H9 (cell line): Measurements from ENCODE around the gene OR8B12. TPM values are rescaled to one million over a fixed set of nuclear protein-coding genes. Genes with fewer than 3 reads are reported as not detected.

Experiments used
- DNase-seq: peaks from one replicate; pipeline ENCODE4 v3.0.0-alpha.2; 2017
- H2AFZ ChIP-seq: one replicate; pipeline ENCODE4 v1.6.1; 2013; ENCODE audit warnings: mild to moderate bottlenecking, low read length, control low read depth, moderate library complexity
- H2AK5ac ChIP-seq: 2 replicates; pipeline ENCODE4 v1.6.1; 2013; ENCODE audit warnings: low read length, control low read depth, mixed read lengths; ENCODE audit not compliant: insufficient read length
- H2BK120ac ChIP-seq: one replicate; pipeline ENCODE4 v1.6.1; 2013; ENCODE audit warnings: low read depth, mild to moderate bottlenecking, low read length, control low read depth, inconsistent platforms; ENCODE audit not compliant: poor library complexity, severe bottlenecking
- H2BK12ac ChIP-seq: 2 replicates; pipeline ENCODE4 v1.6.1; 2013; ENCODE audit warnings: low read length, control low read depth, mixed read lengths, low read depth; ENCODE audit not compliant: insufficient read length
- H2BK15ac ChIP-seq: 2 replicates; pipeline ENCODE4 v1.6.1; 2013; ENCODE audit warnings: low read depth, low read length, control low read depth
- H2BK20ac ChIP-seq: one replicate; pipeline ENCODE4 v1.6.1; 2013; ENCODE audit warnings: low read depth, mild to moderate bottlenecking, low read length, control low read depth, inconsistent platforms; ENCODE audit not compliant: poor library complexity, severe bottlenecking
- H2BK5ac ChIP-seq: 2 replicates; pipeline ENCODE4 v1.6.1; 2013; ENCODE audit warnings: low read length, control low read depth, mixed read lengths; ENCODE audit not compliant: insufficient read length
- H3K14ac ChIP-seq: 2 replicates; pipeline ENCODE4 v1.6.1; 2013; ENCODE audit warnings: low read length, control low read depth; ENCODE audit not compliant: insufficient read depth
- H3K18ac ChIP-seq: 2 replicates; pipeline ENCODE4 v1.6.1; 2013; ENCODE audit warnings: low read depth, mild to moderate bottlenecking, mixed read lengths, low read length, control low read depth; ENCODE audit not compliant: insufficient read length
- H3K23ac ChIP-seq: 2 replicates; pipeline ENCODE4 v1.6.1; 2013; ENCODE audit warnings: low read length, control low read depth, mixed read lengths, low read depth; ENCODE audit not compliant: insufficient read length
- H3K23me2 ChIP-seq: 2 replicates; pipeline ENCODE4 v1.6.1; 2013; ENCODE audit warnings: low read depth, mild to moderate bottlenecking, mixed read lengths, low read length, control low read depth; ENCODE audit not compliant: insufficient read length, poor library complexity, severe bottlenecking
- H3K27ac ChIP-seq: 2 replicates; pipeline ENCODE4 v1.5.1; 2013; ENCODE audit warnings: low read length, control low read depth, mixed read lengths, low read depth; ENCODE audit not compliant: insufficient read length
- H3K27me3 ChIP-seq: 2 replicates; pipeline ENCODE4 v1.6.1; 2013; ENCODE audit warnings: low read length, control low read depth, inconsistent platforms; ENCODE audit not compliant: insufficient read depth
- H3K4ac ChIP-seq: 2 replicates; pipeline ENCODE4 v1.6.1; 2013; ENCODE audit warnings: low read depth, mild to moderate bottlenecking, control low read depth, inconsistent platforms, low read length, moderate library complexity
- H3K4me1 ChIP-seq: 2 replicates; pipeline ENCODE4 v1.6.1; 2013; ENCODE audit warnings: low read length, control low read depth, inconsistent platforms; ENCODE audit not compliant: insufficient read depth
- H3K4me2 ChIP-seq: 2 replicates; pipeline ENCODE4 v1.6.1; 2013; ENCODE audit warnings: low read length, control low read depth, mixed read lengths; ENCODE audit not compliant: insufficient read length, insufficient read depth
- H3K56ac ChIP-seq: 2 replicates; pipeline ENCODE4 v1.6.1; 2013; ENCODE audit warnings: low read depth, mild to moderate bottlenecking, mixed read lengths, low read length, control low read depth; ENCODE audit not compliant: insufficient read length
- H3K79me1 ChIP-seq: 2 replicates; pipeline ENCODE4 v1.6.1; 2013; ENCODE audit warnings: low read depth, mild to moderate bottlenecking, moderate library complexity, low read length, control low read depth, inconsistent platforms; ENCODE audit not compliant: insufficient read depth, poor library complexity, severe bottlenecking
- H3K79me2 ChIP-seq: 2 replicates; pipeline ENCODE4 v1.6.1; 2013; ENCODE audit warnings: low read length, control low read depth, inconsistent platforms; ENCODE audit not compliant: insufficient read depth
- H3K9ac ChIP-seq: 2 replicates; pipeline ENCODE4 v1.6.1; 2013; ENCODE audit warnings: low read length, control low read depth, mixed read lengths; ENCODE audit not compliant: insufficient read length; ENCODE audit errors: extremely low read depth
- H3K9me3 ChIP-seq: one replicate; pipeline ENCODE4 v1.6.1; 2013; ENCODE audit warnings: low read depth, low read length, inconsistent platforms; ENCODE audit not compliant: control insufficient read depth
- H3T11ph ChIP-seq: one replicate; pipeline ENCODE4 v1.6.1; 2013; ENCODE audit warnings: mild to moderate bottlenecking, low read length, control low read depth, inconsistent platforms
- H4K20me1 ChIP-seq: one replicate; pipeline ENCODE4 v1.6.1; 2013; ENCODE audit not compliant: control insufficient read depth, insufficient read length, insufficient read depth
- H4K5ac ChIP-seq: 2 replicates; pipeline ENCODE4 v1.6.1; 2013; ENCODE audit warnings: low read depth, mild to moderate bottlenecking, mixed read lengths, low read length, control low read depth; ENCODE audit not compliant: insufficient read length
- H4K8ac ChIP-seq: replicated peaks from 2 replicates; pipeline ENCODE4 v1.6.1; 2013; ENCODE audit warnings: low read length, control low read depth, mixed read lengths, low read depth; ENCODE audit not compliant: insufficient read length
- H4K91ac ChIP-seq: 2 replicates; pipeline ENCODE4 v1.6.1; 2013; ENCODE audit warnings: low read depth, mild to moderate bottlenecking, moderate library complexity, mixed read lengths, low read length, control low read depth; ENCODE audit not compliant: insufficient read length
- H3K27ac Mint-ChIP-seq, 3 experiments: 2 replicates in 2 of 3; 3 replicates in 1 of 3; pipeline ENCODE4 v1.8.0; 2020 to 2021; ENCODE audit warnings: mixed read lengths in 3 of 3, mild to moderate bottlenecking in 1 of 3, moderate library complexity in 1 of 3
- H3K27me3 Mint-ChIP-seq: 2 replicates; pipeline ENCODE4 v1.8.0; 2021; ENCODE audit warnings: low read depth, mild to moderate bottlenecking, moderate library complexity, mixed read lengths
- H3K36me3 Mint-ChIP-seq, 3 experiments: 2 replicates in 2 of 3; 3 replicates in 1 of 3; pipeline ENCODE4 v1.8.0; 2020 to 2021; ENCODE audit warnings: low read depth in 3 of 3, mixed read lengths in 3 of 3; ENCODE audit not compliant: insufficient read depth in 1 of 3
- H3K4me1 Mint-ChIP-seq, 2 experiments: 2 replicates each; pipeline ENCODE4 v1.8.0; 2020; ENCODE audit warnings: mixed read lengths in 2 of 2
- H3K4me3 Mint-ChIP-seq, 2 experiments: 2 replicates in 1 of 2; 3 replicates in 1 of 2; pipeline ENCODE4 v1.8.0; 2020 to 2021; ENCODE audit warnings: mild to moderate bottlenecking in 2 of 2, mixed read lengths in 2 of 2, moderate library complexity in 1 of 2
- H3K9me3 Mint-ChIP-seq, 2 experiments: 2 replicates in 1 of 2; 3 replicates in 1 of 2; pipeline ENCODE4 v1.8.0; 2020; ENCODE audit warnings: mild to moderate bottlenecking in 2 of 2, mixed read lengths in 2 of 2, moderate library complexity in 1 of 2
- CTCF ChIP-seq: fragments of 200-600 bp; sonication (generic); conservative IDR thresholded peaks from 3 replicates; pipeline ENCODE4 v1.8.0; 2021; ENCODE audit warnings: antibody characterized with exemption, mild to moderate bottlenecking
- WGBS: extraction: QIAGEN DNeasy Blood & Tissue Kit; methylation state at CpG from one replicate; pipeline ENCODE4 v1.1.7; 2013; ENCODE audit warnings: missing lambda C conversion rate, low lambda C conversion rate, mixed read lengths; ENCODE audit not compliant: insufficient read length; ENCODE audit errors: extremely low coverage; 5-methylcytosine and 5-hydroxymethylcytosine counted together
- total RNA-seq: library from RNA; stranded (reverse); gene quantifications from 2 replicates; pipeline ENCODE4 v1.2.1, GENCODE V29; 2021

OR8B12 gene
- total RNA-seq, 1 experiment from 2014 or later: not detected

GRCh38 chr11:124569697-124570096, 26.2 kb upstream of the OR8B12 start, which contains the start of gene OR8A1:
Gene OR8A1, plus strand, starts transcription at chr11:124569997. Its CDS starts 123 bp downstream, at chr11:124570120.
- Mint-ChIP-seq H3K4me3 (no peak within 1 kb of the TSS), H3K4me1 (peaks cover 6 to 9% of the 10 kb centered on the region in 2 experiments), H3K9me3 (no peaks in the 10 kb centered on the region; a peak in 1 of 5 replicates), H3K36me3 (no peaks in the 10 kb centered on the region; a peak in 1 of 7 replicates), H3K27me3 (no peaks in the 10 kb centered on the region), H3K27ac (no peak within 1 kb of the TSS)
- H4K20me1 ChIP-seq: no peaks in the 10 kb centered on the region
- no peak for DNase-seq
- H3K4me2 ChIP-seq: no peak within 1 kb of the TSS
- no peak within 1 kb of the TSS for H4K8ac ChIP-seq
- no peak within 1 kb of the TSS for H3K4ac ChIP-seq
- no peaks in the 10 kb centered on the region for H3K23me2 ChIP-seq
- H3K79me2 ChIP-seq: no peaks in the 10 kb centered on the region
- H2BK15ac ChIP-seq: no peak within 1 kb of the TSS
- H3K14ac ChIP-seq: no peak within 1 kb of the TSS
- no peak within 1 kb of the TSS for H2AFZ ChIP-seq
- no peak within 1 kb of the TSS for H2BK5ac ChIP-seq
- H3K9me3 ChIP-seq: no peaks in the 10 kb centered on the region
- no peak within 1 kb of the TSS for H2BK20ac ChIP-seq
- H3K9ac ChIP-seq: no peak within 1 kb of the TSS
- no peak within 1 kb of the TSS for H2AK5ac ChIP-seq
- no CpG with 5 or more reads among the region's 4 CpGs for WGBS
- no peak within 1 kb of the TSS for H3K27ac ChIP-seq
- no peaks in the 10 kb centered on the region for H3K79me1 ChIP-seq
- H2BK120ac ChIP-seq: no peak within 1 kb of the TSS
- H4K91ac ChIP-seq: no peak within 1 kb of the TSS
- no peak within 1 kb of the TSS for H3K23ac ChIP-seq
- no peak within 1 kb of the TSS for H3T11ph ChIP-seq
- peaks cover 4% of the 10 kb centered on the region; the same call in 1 of the 2 replicates for H3K4me1 ChIP-seq
- H4K5ac ChIP-seq: no peak within 1 kb of the TSS
- H3K56ac ChIP-seq: no peak within 1 kb of the TSS
- no peak within 1 kb of the TSS for H2BK12ac ChIP-seq
- no peaks in the 10 kb centered on the region for H3K27me3 ChIP-seq
- no peak within 1 kb of the TSS for H3K18ac ChIP-seq
- no peak for TF ChIP-seq CTCF
